SKM-1 treated with dmso at 0.1 percent for 144 hours (cell line): ENCODE results near the gene HERC3.
"Not testable (repeated sequence)": the region's sequence is repeated elsewhere in the genome, so short reads cannot be mapped to it uniquely, and the experiment has no call there.

Source experiments
- DNase-seq: peaks from one replicate; lab custom pipeline; 2025; ENCODE audit not compliant: unreplicated experiment; lab: John Stamatoyannopoulos, UW

The HERC3 gene

DNA sequence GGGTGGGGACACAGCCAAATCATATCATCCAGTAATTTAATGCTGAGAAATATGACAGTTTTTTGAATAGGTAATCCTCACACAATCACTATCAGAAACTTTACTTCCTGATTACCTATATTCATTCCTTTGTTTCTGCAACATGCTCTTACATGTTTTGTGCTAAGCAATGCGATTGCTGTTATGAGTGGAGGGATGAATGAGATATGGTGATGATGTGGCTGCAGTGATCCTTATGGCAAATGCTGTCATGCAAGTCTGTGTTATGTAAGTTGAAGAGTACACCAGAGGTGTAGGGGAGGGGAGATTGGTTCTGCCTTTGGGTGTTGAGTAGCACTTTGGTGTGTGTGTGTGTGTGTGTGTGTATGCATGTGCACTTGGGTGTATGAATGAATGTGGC, 14.6 kb downstream of the HERC3 start:
- no peak for DNase-seq

DNA sequence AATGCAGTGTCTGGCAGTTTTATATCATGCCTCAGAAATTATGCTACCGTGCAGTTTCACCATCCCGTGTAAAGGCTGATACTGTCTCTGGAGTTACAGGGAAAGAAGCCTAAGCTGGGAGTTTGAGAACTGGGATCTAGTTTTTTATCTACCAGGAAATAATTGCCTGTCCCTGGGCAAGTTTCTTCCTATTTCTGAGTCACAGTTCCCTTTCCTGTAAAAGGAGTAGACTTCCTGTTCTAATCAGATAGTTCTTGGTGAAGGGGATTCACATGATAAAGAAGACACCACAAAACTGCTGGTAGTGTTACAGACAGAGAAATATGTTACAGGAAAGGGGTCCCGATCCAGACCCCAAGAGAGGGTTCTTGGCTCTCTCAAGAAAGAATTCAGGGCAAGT, 17.1 kb downstream of the HERC3 start:
- DNase-seq = no peak

- DNase-seq = not testable (repeated sequence)
Measured at GRCh38 chr4:88609794-88610193, 17.5 kb downstream of the HERC3 start.

GRCh38 chr4:88610771-88611170, 18.5 kb downstream of the HERC3 start:
- no peak for DNase-seq

DNA sequence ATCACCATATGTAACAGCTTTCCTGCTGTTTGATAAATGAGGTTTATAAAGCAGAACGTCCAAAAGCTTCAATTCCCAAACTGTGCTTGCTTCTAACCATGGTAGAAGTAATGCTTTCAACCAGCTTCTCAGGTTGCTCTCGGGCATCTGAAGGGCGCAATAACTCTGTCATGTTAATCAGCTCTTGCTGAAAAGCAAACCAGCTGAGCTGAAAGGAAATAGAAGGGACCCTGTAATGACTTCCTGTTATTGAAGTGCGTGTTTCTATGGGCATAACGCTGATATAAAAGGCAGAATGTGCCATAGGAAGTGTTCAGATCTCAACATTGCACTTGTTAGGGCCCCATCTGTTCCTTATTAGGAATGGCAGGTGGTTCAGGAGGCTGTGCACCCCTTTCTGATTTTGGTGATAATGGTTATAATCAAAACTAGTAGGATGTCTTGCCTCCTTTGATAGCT, 21.2 kb downstream of the HERC3 start:
- no peak for DNase-seq

GRCh38 chr4:88614058-88614457, 21.8 kb downstream of the HERC3 start:
- DNase-seq = no peak

- DNase-seq = no peak
Measured at GRCh38 chr4:88616275-88617150, 24.2 kb downstream of the HERC3 start.

DNA sequence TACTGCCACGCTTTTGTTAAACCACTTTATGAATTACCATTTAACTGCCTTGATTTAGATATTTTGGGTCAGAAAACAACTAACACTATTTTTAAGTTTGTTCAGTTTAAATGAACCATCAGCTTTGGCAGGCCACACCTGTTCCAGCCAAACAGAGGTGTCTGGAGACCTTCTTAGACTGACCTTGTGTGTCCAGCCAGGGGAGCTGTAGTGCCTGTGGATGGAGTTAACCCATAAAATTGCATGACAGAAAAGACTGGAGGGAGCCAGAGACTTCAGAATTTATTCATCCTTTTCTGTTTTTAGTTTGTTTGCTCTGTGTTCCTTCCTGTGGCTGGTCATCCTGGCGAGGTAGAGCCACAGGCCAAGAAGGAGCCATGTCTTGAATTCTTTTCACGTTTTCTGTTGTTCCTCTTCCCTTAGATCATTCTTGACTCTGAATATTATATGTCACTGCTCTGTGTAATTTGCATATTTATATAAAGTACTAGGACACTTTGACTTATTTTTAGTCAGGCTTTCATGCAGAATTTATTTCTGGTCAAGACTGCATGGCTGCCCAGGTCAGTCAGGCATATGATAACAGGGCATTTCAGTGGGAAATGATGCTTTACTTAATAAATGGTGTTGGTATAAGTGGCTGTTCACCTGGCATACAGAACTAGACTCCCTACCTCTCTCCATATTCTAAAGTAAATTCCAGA, 26.7 kb downstream of the HERC3 start:
- no peak for DNase-seq

GRCh38 chr4:88619971-88620370, 27.7 kb downstream of the HERC3 start:
- no peak for DNase-seq

DNA sequence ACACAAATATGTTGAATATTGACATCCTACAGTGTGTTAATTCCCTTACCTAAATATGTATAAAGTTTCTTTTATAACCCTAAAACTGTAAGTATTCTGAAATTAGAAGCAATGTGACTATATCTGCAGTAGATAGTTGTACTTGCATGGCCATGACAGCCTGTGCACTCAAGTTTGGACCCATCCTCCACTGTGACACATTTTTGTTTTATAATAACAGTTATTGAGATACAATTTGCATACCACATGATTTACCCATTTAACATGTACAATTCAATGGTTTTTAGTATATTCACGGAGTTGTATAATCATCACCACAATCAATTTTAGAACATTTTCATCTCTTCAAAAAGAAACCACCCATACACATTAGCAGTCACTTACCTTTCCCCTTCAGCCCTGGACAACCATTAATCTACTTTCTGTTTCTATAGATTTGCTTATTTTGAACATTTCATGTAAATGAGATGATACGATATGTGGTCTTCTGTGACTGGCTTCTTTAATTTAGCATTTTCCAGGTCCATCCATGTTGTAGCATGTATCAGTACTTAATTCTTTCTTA, 29.6 kb downstream of the HERC3 start:
- DNase-seq = no peak

- DNase-seq = no peak
Measured at GRCh38 chr4:88623097-88623496, 30.8 kb downstream of the HERC3 start.

DNA sequence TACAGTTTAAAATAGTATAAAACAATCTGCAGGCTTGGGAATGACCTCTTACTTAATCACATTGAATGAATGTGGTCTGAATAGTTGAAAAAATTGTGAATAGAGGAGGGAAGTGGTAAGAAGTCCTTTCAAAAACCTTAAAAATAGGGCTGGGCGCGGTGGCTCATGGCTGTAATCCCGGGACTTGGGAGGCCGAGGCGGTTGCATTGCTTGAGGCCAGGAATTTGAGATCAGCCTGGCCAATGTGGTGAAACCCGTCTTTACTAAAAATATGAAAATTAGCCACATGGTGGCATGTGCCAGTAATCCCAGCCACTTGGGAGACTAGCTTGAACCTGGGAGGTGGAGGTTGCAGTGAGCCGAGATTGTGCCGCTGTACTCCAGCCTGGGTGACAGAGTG, 36.5 kb downstream of the HERC3 start:
- DNase-seq = no peak

GRCh38 chr4:88629826-88630225, 37.5 kb downstream of the HERC3 start:
- DNase-seq = no peak

- DNase-seq = no peak
Measured at GRCh38 chr4:88630756-88631155, 38.5 kb downstream of the HERC3 start.

GRCh38 chr4:88643932-88644331, 51.7 kb downstream of the HERC3 start:
- DNase-seq = no peak

- no peak for DNase-seq
Measured at GRCh38 chr4:88645994-88646393, 53.7 kb downstream of the HERC3 start.

DNA sequence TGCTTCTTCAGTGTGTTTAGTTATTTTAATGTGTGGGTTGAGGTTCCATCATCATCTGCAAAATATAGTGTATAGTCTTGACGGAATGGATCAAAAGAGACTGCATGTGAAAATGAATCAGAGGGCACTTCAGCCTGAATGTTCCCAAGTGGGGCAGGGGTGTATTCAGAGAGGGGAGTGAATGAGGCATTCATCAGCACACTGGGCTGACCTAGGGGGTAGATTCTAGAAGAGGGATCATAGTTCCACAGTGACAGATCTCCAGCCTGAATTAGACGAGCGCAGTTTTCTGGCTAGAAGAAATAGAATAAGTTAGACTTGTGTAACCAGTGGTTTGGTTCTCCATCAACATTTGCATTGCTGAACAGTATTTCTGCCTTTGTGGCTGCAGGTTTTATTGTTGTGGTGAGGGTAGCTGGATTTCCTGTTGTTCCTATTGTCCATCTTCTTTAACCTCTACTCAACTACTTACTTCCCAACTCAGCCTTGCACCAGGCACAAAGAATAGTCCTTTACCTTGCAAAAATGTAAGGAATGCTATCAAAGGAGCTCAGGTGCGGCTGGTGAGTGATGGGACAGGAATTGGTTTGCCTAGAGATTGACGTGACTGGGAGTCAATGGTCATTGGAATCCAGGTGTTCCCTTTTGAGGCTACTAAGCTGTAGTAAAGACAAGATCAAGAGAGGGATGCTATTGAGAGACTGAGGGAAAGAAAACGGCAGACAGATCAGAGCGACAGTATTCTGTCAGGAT, 54.4 kb downstream of the HERC3 start:
- DNase-seq = no peak

- DNase-seq = no peak
Measured at GRCh38 chr4:88649716-88650115, 57.4 kb downstream of the HERC3 start.

DNA sequence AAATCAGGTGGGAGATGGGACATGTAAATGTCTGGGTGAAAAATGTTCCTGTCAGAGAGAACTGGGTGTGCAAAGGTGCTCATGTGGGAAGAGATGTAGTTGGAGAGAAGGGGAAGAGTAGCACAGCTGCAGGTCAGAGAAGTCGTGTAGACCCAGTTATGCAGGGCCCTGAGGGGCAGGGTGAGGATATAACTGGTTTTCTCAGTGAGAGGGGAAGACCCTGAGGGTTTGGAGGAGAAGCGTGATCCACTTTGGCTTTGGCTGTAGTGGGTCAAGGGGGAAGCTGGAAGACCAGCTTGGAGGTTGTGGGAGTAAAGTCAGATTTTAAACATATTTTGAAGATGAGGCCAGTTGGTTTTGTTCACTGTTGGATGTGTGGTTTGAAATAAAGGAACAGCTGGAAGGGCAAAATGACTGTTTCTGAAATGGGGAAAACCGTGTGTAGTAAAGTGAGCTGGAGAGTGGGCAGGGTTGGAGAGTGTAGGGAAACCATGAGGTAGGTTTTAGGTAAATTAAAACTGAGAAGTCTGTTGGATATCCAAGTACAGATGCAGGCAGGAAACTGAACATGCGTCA, 61.2 kb downstream of the HERC3 start:
- DNase-seq = no peak

DNA sequence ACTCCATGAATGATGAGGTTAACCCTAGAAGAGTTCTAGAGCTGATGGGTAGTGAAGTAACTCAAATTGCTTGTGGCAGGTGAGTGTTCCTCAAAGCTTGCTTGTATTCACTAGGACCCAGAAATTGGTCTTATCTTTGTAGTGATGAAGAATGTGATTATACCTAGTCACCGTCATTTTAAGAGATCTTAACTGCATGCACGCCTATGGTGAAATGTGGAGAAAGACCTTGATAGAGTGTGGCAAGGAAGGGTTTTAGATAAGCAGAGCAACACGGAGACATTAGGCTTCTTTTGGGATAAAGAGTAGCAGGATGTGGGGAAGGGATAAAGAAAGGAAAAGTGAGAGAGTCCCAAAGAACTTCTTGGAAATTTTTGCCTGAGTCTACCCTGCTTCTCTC, 62.9 kb downstream of the HERC3 start:
- no peak for DNase-seq
